ENCODE results near the gene CLEC20A.

Gene CLEC20A

GRCh38 chr1:178477841-178478240 lies 18.9 kb downstream of the CLEC20A start:
- no peak overlapping the region for H3K4me3 ChIP-seq (ENCODE audit: low read length)
- TF ChIP-seq CTCF (conservative IDR thresholded peaks at IDR 0.05; ENCODE audit: low read length) = no peak
- DNase-seq (ENCODE audit: low read depth) = no peak

GRCh38 chr1:178477373-178477772 lies 19.4 kb downstream of the CLEC20A start:
- H3K4me3 ChIP-seq (ENCODE audit: low read length) = no peak overlapping the region
- TF ChIP-seq CTCF (conservative IDR thresholded peaks at IDR 0.05; ENCODE audit: low read length) = no peak
- no peak for DNase-seq (ENCODE audit: low read depth)

- no peak for DNase-seq (ENCODE audit: low read depth)
- H3K4me3 ChIP-seq (ENCODE audit: low read length) = no peak overlapping the region
- TF ChIP-seq CTCF (conservative IDR thresholded peaks at IDR 0.05; ENCODE audit: low read length) = no peak
Observed at GRCh38 chr1:178472531-178472930, 24.2 kb downstream of the CLEC20A start.

- H3K4me3 ChIP-seq (ENCODE audit: low read length) = no peak overlapping the region
- DNase-seq (ENCODE audit: low read depth) = no peak
- TF ChIP-seq CTCF (conservative IDR thresholded peaks at IDR 0.05; ENCODE audit: low read length) = no peak
Observed at GRCh38 chr1:178470411-178470960, 26.3 kb downstream of the CLEC20A start.

- no peak for TF ChIP-seq CTCF (conservative IDR thresholded peaks at IDR 0.05; ENCODE audit: low read length)
- no peak for DNase-seq (ENCODE audit: low read depth)
- H3K4me3 ChIP-seq (ENCODE audit: low read length) = no peak overlapping the region
Observed at GRCh38 chr1:178467837-178468236, 28.9 kb downstream of the CLEC20A start.

GRCh38 chr1:178465011-178465410 lies 31.8 kb downstream of the CLEC20A start:
- DNase-seq (ENCODE audit: low read depth) = peak; percentile 63
- no peak overlapping the region for H3K4me3 ChIP-seq (ENCODE audit: low read length)
- TF ChIP-seq CTCF (conservative IDR thresholded peaks at IDR 0.05; ENCODE audit: low read length) = no peak

- H3K4me3 ChIP-seq (ENCODE audit: low read length) = no peak overlapping the region
- DNase-seq (ENCODE audit: low read depth) = no peak
- no peak for TF ChIP-seq CTCF (conservative IDR thresholded peaks at IDR 0.05; ENCODE audit: low read length)
Observed at GRCh38 chr1:178464566-178464965, 32.2 kb downstream of the CLEC20A start.
